Ectodermal cell (in vitro differentiated cells): ENCODE data around the gene CDC27.
A peak's percentile ranks its signal among the peaks of the same experiment; 100 is the strongest.

Source experiments
- H3K27ac ChIP-seq: 2 replicates; pipeline ENCODE4 v1.7.0; 2013; ENCODE audit warnings: mild to moderate bottlenecking, low read depth, low read length; ENCODE audit not compliant: insufficient read depth, poor library complexity, severe bottlenecking
- H3K27me3 ChIP-seq: 2 replicates; pipeline ENCODE4 v1.7.0; 2013; ENCODE audit warnings: mild to moderate bottlenecking, low read length; ENCODE audit not compliant: insufficient read depth, control insufficient read depth, poor library complexity, severe bottlenecking
- H3K36me3 ChIP-seq: one replicate; pipeline ENCODE4 v1.7.0; 2013; ENCODE audit warnings: low read length; ENCODE audit not compliant: control insufficient read depth, insufficient read depth
- H3K4me1 ChIP-seq: one replicate; pipeline ENCODE4 v1.7.0; 2013; ENCODE audit warnings: low read length; ENCODE audit not compliant: control insufficient read depth, insufficient read depth
- H3K4me3 ChIP-seq: 2 replicates; pipeline ENCODE4 v1.7.0; 2013; ENCODE audit warnings: low read depth, low read length, control low read depth; ENCODE audit not compliant: insufficient read depth
- H3K9me3 ChIP-seq: 2 replicates; pipeline ENCODE4 v1.7.0; 2013; ENCODE audit warnings: mild to moderate bottlenecking, low read length, moderate library complexity; ENCODE audit not compliant: control insufficient read depth
- WGBS, 2 experiments: methylation state at CpG; one replicate each; pipeline ENCODE4 v1.1.7; 2013; ENCODE audit warnings: missing lambda C conversion rate in 2 of 2; 5-methylcytosine and 5-hydroxymethylcytosine counted together

Gene CDC27

GRCh38 chr17:47209499-47209898 lies 20.4 kb upstream of the CDC27 start:
- Histone ChIP-seq H3K36me3 (no peaks in the 10 kb centered on the region), H3K4me3 (no peak overlapping the region), H3K27ac (no peak overlapping the region), H3K27me3 (no peaks in the 10 kb centered on the region), H3K9me3 (no peaks in the 10 kb centered on the region), H3K4me1 (peaks cover 22% of the 10 kb centered on the region)
- 91 to 95% methylated on average over 3 of the region's 3 CpGs for WGBS, 2 experiments

DNA sequence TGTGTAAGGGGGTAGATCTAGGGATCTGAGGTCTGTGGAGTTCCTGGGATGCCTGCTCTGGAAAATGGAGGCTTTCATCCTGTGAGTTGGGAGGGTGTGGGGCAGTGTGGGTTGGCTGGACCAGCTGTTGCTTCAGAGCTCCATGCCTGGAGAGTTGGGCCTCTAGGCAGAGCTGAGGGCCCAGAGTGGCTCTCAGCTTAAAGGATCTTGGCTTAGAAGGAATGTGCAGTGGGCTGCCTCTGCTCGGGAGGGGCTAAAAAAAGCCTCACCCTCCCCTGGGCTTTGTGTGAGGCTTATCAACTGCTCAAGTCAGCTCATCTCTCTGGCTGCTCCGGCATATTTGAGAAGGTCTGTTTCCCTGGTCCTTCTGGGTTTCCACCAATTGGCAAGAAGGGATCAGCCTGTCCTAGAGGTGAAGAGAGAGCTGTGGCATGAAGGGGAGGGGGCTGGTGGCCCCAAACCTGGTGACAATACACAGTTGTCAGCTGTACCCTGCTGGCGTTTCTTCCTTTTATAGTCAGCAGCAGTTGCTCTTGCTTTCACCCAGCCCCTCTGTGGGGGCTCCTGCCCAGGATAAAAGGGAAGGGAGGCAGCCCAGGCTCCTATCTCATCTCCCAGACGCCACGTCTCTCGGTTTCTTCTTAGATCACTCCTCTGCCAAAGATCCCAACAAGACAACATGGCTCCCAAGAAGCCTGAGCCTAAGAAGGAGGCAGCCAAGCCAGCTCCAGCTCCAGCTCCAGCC lies 19.8 kb upstream of the CDC27 start, which contains the start of gene MYL4:
Gene MYL4 (plus strand): TSS at position 605 of the 745 bp plus-strand sequence. CDS start 75 bp downstream, at position 680.
- Histone ChIP-seq H3K9me3 (no peaks in the 10 kb centered on the region), H3K27ac (peak within 1 kb of the TSS; percentile 13), H3K36me3 (no peaks in the 10 kb centered on the region), H3K4me3 (no peak within 1 kb of the TSS), H3K27me3 (no peaks in the 10 kb centered on the region), H3K4me1 (peaks cover 22% of the 10 kb centered on the region)
- WGBS, 2 experiments = 61 to 74% methylated on average over 6 of the region's 6 CpGs

GRCh38 chr17:47207143-47208067 lies 18.3 kb upstream of the CDC27 start:
- H3K4me1 ChIP-seq = peaks cover 22% of the 10 kb centered on the region
- 86 to 88% methylated on average over 7 to 8 of the region's 8 CpGs for WGBS, 2 experiments
- H3K27ac ChIP-seq = no peak overlapping the region
- no peaks in the 10 kb centered on the region for H3K27me3 ChIP-seq
- H3K4me3 ChIP-seq = no peak overlapping the region
- no peaks in the 10 kb centered on the region for H3K36me3 ChIP-seq
- no peaks in the 10 kb centered on the region for H3K9me3 ChIP-seq

GRCh38 chr17:47205419-47205963 lies 16.4 kb upstream of the CDC27 start:
- Histone ChIP-seq H3K27ac (no peak overlapping the region), H3K9me3 (no peaks in the 10 kb centered on the region), H3K36me3 (no peaks in the 10 kb centered on the region), H3K4me3 (no peak overlapping the region), H3K4me1 (peaks cover 19% of the 10 kb centered on the region), H3K27me3 (no peaks in the 10 kb centered on the region)
- WGBS, 2 experiments = 69 to 75% methylated on average over 9 of the region's 9 CpGs

GRCh38 chr17:47204722-47205418 lies 15.8 kb upstream of the CDC27 start:
- peaks cover 19% of the 10 kb centered on the region for H3K4me1 ChIP-seq
- no peak overlapping the region for H3K4me3 ChIP-seq
- WGBS, 2 experiments = 89 to 92% methylated on average over 6 of the region's 6 CpGs
- H3K27ac ChIP-seq = no peak overlapping the region
- no peaks in the 10 kb centered on the region for H3K36me3 ChIP-seq
- H3K9me3 ChIP-seq = no peaks in the 10 kb centered on the region
- no peaks in the 10 kb centered on the region for H3K27me3 ChIP-seq

GRCh38 chr17:47203984-47204721 lies 15.1 kb upstream of the CDC27 start:
- Histone ChIP-seq H3K4me3 (no peak overlapping the region), H3K27ac (no peak overlapping the region)

DNA sequence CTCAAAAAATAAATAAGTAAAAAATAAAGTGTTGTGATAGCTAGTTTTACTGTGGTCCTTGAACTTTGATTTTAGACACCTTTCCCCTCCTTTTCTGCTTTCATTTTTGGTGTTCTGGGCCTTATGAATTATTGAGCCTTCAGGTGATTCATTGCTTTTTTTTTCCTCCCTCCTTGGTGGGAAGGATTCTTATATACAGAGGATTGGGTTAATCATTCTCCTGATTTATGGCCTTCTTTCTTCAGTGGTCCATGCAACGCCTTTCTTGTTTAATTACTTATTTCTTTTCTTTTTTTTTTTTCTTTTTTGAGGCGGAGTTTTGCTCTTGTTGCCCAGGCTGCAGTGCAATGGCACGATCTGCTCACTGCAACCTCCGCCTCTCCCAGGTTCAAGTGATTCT lies 12.1 kb upstream of the CDC27 start:
- no peak overlapping the region for H3K4me3 ChIP-seq
- no peaks in the 10 kb centered on the region for H3K27me3 ChIP-seq
- peaks cover 4% of the 10 kb centered on the region for H3K4me1 ChIP-seq
- H3K36me3 ChIP-seq = no peaks in the 10 kb centered on the region
- no peak overlapping the region for H3K27ac ChIP-seq
- 74 to 86% methylated on average over 4 of the region's 4 CpGs for WGBS, 2 experiments
- H3K9me3 ChIP-seq = no peaks in the 10 kb centered on the region

More at GRCh38 chr17:47203984-47204721, 15.1 kb upstream of the CDC27 start:
- Histone ChIP-seq H3K36me3 (no peaks in the 10 kb centered on the region), H3K9me3 (no peaks in the 10 kb centered on the region), H3K27me3 (no peaks in the 10 kb centered on the region), H3K4me1 (peaks cover 15% of the 10 kb centered on the region)
- 85 to 91% methylated on average over 6 of the region's 6 CpGs for WGBS, 2 experiments

- H3K4me3 ChIP-seq = no peak overlapping the region
- no peak overlapping the region for H3K27ac ChIP-seq
- no peaks in the 10 kb centered on the region for H3K36me3 ChIP-seq
- no peaks in the 10 kb centered on the region for H3K4me1 ChIP-seq
- H3K9me3 ChIP-seq = no peaks in the 10 kb centered on the region
- no peaks in the 10 kb centered on the region for H3K27me3 ChIP-seq
- WGBS, 2 experiments = 80 to 81% methylated on average over 4 of the region's 4 CpGs
Measured at GRCh38 chr17:47200325-47200664, 11.2 kb upstream of the CDC27 start.

GRCh38 chr17:47199627-47200324 lies 10.7 kb upstream of the CDC27 start:
- H3K4me1 ChIP-seq = no peaks in the 10 kb centered on the region
- H3K4me3 ChIP-seq = no peak overlapping the region
- 95 to 97% methylated on average over 8 of the region's 8 CpGs for WGBS, 2 experiments
- no peaks in the 10 kb centered on the region for H3K9me3 ChIP-seq
- no peaks in the 10 kb centered on the region for H3K27me3 ChIP-seq
- no peak overlapping the region for H3K27ac ChIP-seq
- no peaks in the 10 kb centered on the region for H3K36me3 ChIP-seq
